ENCODE data around the gene ACACB.

DNA sequence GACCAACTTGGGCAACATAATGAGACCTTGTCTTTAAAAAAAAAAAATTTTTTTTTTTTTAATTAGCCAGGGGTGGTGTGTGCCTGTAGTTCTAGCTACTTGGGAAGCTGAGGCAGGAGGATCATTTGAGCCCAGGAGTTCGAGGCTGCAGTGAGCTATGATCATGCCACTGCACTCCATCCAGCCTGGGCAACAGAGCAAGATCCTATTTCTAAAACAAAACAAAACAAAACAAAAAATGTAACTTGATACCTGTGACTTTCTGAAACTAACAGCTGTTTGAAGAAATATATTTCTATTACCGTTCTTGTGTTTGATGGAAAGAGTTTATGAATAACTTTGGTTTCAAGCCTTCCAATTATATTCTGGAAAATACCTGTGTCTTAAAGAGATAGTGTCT, 1.7 kb upstream of the ACACB start:
- TF ChIP-seq, protein P1, sequence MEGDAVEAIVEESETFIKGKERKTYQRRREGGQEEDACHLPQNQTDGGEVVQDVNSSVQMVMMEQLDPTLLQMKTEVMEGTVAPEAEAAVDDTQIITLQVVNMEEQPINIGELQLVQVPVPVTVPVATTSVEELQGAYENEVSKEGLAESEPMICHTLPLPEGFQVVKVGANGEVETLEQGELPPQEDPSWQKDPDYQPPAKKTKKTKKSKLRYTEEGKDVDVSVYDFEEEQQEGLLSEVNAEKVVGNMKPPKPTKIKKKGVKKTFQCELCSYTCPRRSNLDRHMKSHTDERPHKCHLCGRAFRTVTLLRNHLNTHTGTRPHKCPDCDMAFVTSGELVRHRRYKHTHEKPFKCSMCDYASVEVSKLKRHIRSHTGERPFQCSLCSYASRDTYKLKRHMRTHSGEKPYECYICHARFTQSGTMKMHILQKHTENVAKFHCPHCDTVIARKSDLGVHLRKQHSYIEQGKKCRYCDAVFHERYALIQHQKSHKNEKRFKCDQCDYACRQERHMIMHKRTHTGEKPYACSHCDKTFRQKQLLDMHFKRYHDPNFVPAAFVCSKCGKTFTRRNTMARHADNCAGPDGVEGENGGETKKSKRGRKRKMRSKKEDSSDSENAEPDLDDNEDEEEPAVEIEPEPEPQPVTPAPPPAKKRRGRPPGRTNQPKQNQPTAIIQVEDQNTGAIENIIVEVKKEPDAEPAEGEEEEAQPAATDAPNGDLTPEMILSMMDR (IDR thresholded peaks at IDR 0.05; ENCODE audit: extremely low read depth in 1 of 2, insufficient read depth in 1 of 2, low read depth in 1 of 2, low read length in 2 of 2): no peak
- TF ChIP-seq, protein P2, sequence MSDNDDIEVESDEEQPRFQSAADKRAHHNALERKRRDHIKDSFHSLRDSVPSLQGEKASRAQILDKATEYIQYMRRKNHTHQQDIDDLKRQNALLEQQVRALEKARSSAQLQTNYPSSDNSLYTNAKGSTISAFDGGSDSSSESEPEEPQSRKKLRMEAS (IDR thresholded peaks at IDR 0.05; ENCODE audit: insufficient read depth, insufficient read length): no peak
- TF ChIP-seq POLR2A (IDR thresholded peaks at IDR 0.05; ENCODE audit: low read depth, low read length): no peak
- TF ChIP-seq MYC (IDR thresholded peaks at IDR 0.05; ENCODE audit: low read depth, low read length): no peak

Data from endothelial cell of umbilical vein (primary cell).